Measurements from ENCODE around the gene PIK3R5.
"Not testable (repeated sequence)": the region's sequence is repeated elsewhere in the genome, so short reads cannot be mapped to it uniquely, and the experiment has no call there.

The PIK3R5 gene

DNA sequence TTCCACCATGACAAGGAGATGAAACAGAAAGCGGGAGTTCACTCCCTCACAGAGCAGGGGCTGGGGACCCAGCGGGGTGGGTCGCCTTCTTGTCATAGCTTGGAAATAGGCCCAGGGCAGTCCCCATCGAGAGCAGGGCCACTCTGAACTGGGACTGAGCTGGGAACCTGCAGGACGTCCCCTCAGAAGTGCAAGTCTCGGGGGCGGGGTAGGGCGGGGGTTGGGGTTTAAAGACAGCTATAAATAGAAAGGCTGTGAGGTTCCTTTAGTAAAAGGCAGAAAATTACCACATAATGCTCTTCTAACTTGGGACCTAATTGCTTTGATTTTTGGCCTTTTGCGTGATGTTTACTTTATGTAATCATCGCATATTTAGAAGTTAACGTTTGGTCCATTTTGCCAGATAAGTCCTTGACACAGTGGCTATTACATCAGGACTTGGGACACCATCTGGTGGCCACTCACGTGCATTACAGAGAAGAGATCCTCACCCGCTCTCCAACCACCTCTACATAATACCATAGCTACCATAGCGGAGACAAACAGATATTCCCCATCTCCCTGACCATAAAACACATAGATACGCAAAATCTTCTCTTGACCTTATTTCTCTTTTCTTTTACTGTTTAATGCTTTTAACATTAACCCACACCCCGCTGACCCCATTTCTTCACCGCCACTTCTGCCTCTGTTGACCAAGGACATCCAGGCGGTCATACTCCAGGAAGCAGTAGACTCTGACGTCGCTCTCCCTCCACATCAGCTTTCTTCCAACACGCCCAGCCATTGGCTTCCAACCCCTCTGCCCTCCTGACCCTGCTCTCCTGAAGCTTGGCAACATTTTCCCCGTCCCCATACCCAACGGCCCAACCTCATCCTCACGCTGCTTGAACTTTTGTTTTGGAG is 70.6 kb downstream of the PIK3R5 start:
- DNase-seq (ENCODE audit: low read depth) = peak; percentile 53

DNA sequence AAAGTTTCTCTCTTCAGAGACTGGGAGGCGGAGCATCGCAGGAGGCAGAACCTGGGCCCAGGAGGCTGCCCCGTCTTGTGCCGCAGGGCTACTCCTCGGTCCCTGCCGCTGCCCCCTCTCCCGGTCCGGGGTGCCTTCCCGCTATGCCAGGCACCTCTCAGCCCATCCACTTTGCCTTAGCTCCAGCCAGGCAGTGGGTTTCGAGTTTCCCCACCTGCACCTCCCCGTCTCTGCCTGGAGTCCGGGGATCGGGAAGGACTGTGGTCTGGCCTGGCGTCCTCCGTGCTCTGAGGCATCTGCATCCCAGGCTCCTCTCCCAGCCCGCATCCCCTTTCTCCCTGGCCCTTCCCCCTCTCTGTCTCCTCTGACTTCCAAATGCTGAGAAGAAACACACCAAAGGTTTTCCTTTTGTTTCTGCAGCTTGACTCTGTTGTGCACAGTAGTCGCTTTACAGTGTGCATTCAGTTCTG is 71.3 kb downstream of the PIK3R5 start:
- DNase-seq (ENCODE audit: low read depth) = no peak

DNA sequence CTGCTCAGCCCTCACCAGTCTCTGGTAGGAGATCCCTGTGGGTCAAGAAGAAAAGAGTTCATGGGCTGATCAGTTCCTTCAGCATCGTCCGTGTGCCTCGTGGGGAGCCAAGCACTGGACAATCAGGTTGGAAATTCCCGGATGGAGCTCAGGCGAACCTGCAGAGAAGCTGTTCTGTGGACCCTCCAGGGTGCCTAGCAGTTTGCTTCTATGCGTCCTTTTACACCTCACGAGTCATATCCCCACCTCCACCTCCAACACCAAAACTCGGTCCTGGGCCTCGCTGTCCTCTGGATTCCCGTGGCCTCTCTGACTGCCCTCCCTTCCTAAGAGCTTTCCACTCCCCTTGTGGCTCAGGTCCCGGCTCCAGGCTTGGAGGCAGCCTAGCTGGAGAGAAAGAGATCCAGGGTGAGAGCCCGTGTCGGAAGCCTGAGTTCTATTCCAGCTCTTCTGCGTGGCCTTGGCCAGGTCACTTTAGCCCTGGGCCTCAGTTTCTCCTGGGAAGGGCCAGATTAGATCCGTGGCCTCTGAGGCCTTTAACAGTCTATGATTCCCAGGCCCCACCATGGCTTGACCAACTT is 71.8 kb downstream of the PIK3R5 start:
- DNase-seq (ENCODE audit: low read depth) = no peak

DNA sequence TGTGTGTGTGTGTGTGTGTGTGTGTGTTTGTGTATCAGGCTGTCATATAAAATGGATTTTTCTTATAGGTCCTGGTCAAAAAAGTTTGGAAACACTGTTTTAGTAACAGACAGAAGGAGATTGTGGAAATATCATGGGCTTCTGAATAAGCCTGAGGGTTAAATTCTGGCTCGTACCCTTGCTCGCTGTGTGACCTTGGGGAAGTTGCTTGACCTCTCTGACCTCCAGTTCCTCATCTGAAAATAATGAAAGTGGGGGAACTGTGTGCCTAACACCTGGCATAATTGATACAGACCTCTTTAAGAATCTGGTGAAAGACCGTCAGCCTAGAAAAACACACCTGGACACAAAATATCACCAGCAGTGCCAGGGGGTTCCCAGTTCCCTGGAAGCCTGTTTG is 72.4 kb downstream of the PIK3R5 start:
- DNase-seq (ENCODE audit: low read depth) = no peak

DNA sequence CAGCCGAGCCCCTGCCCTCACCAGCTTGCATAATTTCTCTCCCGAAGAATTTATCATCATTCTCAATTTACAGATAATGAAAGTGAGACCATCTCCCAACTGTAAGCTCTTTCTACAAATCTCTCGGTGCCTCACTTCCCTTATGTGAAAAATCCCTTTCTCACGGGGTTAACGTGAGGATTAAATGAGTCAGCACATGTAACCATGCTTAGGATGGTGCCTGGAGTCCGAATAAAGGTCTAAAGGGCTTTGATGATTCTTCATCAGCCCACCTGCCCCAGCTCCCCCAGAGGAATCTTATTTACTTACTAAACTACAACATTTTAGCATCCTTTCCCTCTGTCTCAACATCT is 73.2 kb downstream of the PIK3R5 start:
- no peak for DNase-seq (ENCODE audit: low read depth)

DNA sequence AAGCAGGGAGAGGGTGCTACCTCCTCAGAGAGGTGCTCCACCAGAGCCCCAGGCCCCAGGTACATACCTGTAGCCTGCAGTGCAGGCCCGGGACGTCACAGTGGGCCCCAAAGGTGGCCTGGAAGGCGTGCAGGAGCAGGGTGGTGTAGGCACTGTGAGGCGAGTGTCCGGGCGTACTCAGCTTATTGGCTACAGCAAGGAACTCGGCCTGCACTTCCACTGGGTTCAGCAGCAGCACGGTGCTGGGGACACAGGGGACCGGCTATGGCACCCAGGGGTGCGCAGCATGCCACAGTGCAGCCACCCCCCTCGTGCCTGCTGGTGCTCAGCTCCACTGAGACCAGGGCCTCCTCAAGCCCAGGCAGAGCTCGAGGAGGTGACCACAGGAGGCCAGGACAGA is 74.8 kb downstream of the PIK3R5 start:
- no peak for DNase-seq (ENCODE audit: low read depth)

DNA sequence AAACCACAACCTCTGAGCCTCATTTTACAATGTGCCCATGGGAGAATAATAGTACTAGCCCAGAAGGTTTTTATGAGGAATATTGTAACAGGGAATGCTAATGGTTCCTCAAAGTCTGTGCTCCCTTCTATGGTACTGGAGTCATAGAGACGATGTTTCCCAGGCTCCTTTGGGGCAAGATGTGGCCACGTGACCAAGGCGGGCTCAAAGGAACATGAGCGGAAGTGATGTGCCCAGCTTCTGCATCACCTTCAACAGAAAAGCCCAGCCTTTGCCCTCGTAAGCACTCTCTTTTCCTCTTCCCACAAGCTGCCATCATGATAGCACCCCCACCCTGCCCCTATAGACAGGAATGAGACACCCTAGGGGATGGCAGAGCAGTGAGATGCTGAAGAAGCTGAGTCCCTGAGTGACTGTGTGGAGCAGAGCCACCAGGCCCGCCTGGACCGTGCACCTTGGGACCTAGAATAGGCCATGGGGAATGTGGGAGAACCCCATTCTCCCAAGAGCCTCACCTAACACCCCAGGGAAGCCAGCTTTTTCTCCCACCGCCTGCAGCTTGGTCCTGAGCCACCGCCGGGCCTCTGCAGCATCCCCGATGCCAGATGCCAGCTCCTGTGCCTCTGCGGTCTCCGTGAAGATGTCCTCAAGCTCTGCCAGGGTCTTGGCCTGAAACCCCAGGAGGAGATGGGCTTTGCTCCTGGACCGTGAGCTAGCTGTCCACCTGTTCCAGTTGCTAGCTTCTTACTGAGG is 75.9 kb downstream of the PIK3R5 start:
- peak; percentile 13 for DNase-seq (ENCODE audit: low read depth)

DNA sequence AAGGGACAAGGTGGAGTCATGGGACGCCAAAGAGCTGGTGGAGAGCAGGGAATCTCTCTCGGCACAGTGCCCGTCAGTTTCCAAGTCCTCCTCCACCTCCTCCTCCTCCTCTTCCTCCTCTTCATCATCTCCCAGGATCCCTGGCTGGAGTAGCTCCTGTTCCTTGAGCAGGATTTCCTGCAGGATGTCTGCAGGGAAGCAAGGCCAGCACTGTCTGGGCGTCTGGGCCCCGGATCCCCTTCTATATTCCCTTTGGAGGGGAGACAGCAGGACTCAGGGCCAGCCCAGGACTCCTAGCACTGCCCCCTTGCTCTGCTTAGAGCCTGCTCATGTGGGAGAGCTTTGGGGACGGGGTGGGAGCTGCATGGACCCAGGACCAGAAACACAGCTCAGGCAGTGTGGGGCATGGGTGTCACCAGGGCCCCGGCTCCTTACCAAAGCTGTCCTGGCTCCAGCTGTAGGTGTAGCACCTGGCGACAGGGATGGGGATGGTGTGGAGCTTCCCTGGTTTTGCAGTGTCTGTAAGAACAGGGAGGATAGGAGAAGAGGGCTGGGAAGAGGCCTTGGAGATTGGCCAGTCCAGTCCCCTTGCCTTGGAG is 76.7 kb downstream of the PIK3R5 start:
- no peak for DNase-seq (ENCODE audit: low read depth)

DNA sequence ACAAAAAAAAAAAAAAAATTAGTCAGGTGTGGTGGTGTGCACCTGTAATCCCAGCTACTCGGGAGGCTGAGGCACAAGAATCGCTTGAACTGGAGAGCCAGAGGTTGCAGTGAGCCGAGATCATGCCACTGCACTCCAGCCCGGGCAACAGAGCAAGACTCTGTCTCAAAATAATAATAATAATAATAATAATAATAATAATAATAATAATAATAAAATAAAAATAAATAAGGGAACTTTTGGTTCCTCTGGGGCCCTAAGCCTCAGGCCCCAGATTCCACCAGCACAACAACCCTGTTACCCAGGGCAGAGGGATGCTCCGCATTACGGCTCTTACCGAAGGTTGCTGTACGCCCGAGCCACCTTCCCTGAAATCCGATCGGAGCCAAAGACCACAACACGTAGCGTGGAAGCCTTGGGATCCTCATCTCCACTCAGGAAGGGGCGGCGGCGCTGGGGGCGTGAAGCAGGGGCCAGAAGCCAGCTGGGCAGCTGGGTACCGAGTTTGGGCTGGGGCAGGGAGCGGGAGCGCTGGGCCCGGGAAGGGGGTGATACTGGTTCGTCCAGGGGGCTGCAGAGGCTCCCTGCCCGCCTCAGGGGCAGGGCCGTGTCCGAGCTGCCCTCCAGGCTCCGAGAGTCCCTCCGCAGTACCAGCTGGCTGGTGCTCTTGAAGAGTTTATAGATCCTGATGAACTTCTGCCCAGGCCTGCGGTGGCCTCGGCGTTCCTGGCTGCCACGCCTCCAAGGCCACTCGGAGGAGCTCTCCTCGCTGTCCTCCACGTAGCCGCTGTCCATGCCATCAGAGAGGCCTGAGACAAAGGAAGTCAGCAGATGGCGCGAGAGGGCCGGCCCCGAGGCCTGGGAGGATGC is 77.4 kb downstream of the PIK3R5 start:
- peak; percentile 3 for DNase-seq (ENCODE audit: low read depth)

DNA sequence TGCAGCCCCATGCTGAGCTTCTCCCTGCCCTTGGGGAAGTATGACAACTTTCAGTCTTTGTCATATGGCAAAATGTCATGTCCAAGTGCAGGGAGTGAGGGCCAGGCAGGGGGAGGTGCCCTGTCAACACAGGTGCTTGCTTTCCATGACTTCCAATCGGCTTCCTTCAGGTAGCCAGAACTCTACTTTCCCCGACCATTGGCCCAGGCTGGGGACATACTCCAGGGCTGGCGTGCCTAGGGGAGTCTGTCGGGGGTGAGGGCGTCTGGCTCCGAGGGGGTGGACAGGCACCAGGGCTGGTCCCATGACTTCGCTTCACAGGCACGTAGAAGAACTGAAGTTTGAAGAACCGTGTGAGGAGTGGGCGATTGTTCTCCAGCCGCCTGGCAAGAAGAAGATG is 78.2 kb downstream of the PIK3R5 start:
- no peak for DNase-seq (ENCODE audit: low read depth)

DNA sequence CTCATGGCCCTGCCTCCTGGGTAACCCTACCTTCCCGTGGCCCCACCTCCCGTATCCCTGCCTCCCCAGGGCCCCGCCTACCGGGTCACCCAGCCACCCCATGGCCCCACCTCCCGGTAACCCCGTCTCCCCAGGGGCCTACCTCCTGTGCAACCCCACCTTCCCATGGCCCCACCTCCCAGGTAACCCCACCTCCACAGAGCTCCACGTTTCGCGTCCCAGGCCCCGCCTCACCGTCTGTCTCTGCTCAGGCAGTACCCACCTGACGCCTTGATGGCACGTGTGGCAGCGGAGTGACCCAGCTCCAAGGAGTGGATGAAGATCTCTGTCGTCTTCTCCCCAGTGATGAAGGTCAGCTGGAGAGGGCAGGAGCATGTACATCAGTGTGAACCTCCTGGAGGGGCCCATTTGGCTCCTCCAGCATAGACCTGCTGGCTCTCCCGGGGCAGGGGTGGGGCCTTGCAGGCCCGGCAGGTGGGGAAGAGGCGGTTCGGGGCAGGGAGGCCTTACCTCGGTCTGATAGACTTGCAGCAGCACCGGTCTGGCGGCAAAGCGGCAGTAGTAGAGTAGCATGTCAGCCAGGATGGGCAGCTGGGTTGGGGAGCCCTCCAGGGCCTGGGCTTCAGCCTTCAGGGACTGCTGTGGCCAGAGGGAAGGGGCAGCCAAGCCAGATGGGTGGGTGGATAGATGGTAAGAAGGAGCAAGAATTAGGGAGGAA is 79.4 kb downstream of the PIK3R5 start:
- DNase-seq (ENCODE audit: low read depth) = no peak

DNA sequence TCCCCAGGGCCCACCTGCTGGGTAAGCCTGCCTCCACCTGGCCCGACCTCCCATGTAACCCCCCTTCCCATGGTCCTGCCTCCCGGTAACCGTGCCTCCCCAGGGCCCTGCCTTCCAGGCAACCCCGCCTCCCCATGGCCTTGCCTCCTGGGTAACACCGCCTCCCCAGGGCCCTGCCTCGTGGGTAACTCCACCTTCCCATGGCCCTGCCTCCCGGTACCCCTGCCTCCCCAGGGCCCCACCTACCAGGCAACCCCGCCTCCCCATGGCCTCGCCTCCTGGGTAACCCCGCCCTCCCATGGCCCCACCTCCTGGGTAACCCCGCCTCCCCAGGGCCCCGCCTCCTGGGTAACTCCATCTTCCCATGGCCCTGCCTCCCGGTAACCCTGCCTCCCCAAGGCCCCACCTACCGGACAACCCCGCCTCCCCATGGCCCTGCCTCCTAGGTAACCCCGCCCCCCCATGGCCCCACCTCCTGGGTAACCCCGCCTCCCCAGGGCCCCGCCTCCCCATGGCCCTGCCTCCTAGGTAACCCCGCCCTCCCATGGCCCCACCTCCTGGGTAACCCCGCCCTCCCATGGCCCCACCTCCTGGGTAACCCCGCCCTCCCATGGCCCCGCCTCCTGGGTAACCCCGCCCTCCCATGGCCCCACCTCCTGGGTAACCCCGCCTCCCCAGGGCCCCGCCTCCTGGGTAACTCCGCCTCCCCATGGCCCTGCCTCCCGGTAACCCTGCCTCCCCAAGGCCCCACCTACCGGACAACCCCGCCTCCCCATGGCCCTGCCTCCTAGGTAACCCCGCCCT is 80.1 kb downstream of the PIK3R5 start:
- DNase-seq (ENCODE audit: low read depth) = not testable (repeated sequence)

DNA sequence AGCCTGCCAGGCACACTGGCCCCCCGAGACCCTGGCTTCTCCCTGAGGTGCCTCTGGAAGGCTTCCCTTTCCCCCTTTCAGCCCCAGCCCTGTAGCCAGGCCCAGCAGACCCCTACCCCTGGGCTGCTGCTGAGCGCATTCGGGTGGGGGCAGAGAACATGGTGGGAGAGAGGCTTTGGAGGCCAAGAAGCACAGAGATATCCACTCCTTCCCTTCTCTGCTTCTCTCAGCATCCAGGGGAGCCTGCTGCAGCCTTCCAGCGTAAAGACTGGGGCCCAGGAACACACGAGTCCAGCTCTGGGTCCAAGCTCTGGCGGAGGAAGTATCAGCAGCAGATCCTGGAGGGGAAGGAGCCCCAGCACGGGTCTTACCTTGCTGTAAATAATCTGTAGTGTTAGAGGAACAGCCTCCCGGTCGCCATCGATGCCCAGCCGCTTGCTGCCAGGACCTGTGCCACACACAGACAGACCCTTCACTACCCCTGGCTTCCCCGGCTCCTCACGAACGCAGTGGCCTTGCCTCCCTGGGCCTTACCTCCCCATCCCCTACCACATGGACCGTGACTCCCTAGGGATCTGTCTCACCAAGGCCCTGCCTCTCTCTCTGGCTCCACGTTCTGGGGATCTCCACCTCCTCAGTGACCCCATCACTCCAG is 81.0 kb downstream of the PIK3R5 start:
- no peak for DNase-seq (ENCODE audit: low read depth)

DNA sequence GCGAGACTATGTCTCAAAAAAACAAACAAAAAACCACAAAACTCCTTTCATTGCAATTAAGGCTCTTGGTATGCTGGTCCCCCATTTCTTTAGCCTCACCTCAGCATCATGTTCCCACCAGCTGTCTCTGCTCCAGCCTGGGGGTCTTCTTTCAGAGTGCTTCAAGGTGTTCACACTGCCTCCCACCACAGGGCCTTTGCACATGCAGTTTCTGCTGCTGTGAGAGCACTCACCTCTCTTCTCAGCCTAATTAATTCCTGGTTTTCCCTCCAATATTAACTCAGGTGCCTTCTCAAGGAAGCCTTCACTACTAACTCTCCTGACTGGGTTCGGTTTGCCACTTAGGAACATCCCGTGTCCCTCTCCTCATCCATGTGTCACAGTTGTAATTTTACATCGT is 82.2 kb downstream of the PIK3R5 start:
- no peak for DNase-seq (ENCODE audit: low read depth)

DNA sequence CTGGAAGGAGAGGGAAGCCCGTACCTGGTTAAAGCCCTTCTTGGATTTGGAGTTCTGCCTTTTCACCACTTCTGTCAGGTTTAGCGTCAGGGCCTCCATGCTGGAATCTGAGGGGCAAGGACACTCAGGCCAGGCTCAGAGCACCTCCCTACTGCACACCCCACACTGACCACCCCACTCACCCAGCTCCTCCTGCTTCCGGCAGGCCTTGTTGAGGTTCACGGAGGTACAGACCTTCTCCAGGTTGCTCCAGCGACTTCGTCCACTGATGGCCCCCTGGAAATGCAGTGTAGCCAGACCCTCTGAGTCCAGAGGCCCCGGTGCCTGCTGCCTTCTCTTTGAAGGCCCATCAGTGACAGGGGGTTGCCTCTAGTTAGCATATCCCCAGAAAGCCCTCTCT is 83.9 kb downstream of the PIK3R5 start:
- no peak for DNase-seq (ENCODE audit: low read depth)

DNA sequence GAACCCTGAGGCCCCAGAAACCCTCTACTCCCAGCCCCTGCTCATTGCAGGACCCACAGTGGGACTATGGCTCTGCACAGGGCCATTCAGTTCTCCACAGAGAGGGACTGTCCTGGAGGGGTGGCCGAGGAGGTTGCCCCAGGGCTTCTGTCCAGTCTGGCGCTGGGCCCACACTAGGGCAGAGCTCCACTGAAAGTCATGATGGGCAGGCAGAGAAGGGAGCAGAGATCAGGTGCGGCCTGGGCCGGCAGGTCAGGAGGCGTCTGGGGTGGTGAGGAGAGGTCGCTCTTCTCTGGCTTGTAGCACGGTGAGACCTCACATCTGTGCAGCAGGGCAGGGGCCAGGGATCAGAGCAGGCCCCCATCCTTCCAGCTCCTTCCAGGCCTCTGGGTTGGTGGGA is 85.0 kb downstream of the PIK3R5 start:
- DNase-seq (ENCODE audit: low read depth) = no peak

DNA sequence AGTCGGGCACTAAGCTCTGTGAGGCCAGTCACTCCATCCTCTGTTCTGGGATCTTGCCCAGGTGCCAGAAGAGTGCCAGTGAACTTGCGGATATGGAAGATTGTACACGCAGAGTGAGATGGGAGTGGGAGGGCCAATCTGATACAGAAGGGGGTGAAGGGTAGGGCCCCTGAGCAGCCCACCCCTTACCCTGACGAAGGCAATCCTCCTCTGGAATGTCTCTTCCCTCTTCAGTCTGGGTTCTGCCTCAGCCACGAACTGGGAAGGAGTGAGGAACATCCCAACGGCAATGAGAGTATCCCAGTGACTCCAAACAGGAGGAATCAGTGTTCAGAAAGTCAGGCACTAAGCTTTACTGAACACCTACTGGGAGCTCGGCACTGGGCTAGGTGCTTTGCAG is 86.1 kb downstream of the PIK3R5 start:
- no peak for DNase-seq (ENCODE audit: low read depth)

DNA sequence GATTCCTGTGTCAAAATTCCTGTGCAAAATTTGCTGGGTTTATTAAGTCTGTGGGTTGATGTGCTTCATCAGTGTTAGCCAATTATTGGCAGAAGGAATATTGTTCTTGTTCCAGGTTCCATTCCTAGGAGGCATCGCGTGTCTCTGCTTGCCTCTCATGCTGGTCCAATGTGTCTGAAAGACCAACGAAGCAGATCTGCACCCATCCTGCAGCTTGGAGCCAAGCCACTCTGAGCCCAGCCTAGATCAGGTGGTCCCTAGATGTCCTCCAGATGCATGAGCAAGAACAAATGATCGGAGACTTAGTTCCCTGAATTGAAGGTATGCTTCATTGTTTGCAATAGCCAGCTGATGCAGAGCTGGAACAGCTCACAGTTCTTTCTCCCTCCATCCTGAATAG is 87.5 kb downstream of the PIK3R5 start:
- DNase-seq (ENCODE audit: low read depth) = no peak

DNA sequence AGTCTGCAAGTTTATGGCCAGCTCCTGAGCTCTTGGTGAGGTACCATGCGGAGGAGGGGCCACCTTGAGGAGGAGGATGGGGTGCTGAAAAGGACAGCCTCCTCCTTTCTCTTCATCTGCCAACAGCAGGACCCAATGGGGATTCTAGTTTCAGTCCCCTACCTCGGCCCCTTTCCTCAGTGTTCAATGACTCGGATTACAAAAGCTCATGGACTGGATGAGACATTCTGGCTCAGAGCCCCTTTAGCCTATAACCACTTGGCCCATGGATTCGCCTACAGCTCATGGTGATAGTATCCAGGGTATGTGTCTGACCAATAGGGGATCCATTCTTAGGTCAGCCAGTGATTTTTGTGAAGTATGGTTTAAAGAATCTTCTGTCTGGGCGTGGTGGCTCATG is 89.5 kb downstream of the PIK3R5 start:
- DNase-seq (ENCODE audit: low read depth) = peak; percentile 19

DNA sequence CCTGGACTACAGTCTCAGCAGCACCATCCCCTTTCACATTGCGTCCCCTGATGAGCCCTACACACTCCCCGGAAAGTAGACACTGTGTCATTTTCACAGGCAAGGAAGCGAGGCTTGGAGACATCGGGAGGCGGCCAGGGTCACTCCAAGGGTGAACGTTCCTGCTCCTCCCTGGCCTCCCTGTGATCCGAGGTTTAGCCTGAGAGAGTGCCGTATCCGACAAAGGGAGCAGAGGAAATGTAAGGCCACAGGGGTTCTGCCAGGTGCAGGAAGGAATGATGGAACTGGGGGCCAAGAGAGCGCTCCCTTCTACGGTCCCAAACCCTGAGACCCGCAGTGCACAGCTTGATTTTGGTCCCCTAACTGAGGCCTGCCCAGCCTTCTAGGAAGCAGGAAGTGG is 90.1 kb downstream of the PIK3R5 start:
- DNase-seq (ENCODE audit: low read depth) = no peak
